GM18909 (cell line): ENCODE measurements around the gene POLE.
A peak's percentile ranks its signal among the peaks of the same experiment; 100 is the strongest.

Source experiments
- ATAC-seq: cut with Tn5 transposase; IDR thresholded peaks from one replicate; pipeline ENCODE4 v1.9.1; 2021; ENCODE audit warnings: mild to moderate bottlenecking; ENCODE audit not compliant: unreplicated experiment, poor library complexity

The POLE gene

GRCh38 chr12:132687211-132688164 lies at the start of gene POLE, which contains the start of gene PXMP2:
Gene POLE (minus strand): TSS chr12:132687342. CDS start chr12:132687315, 27 bp downstream.
Gene PXMP2 (plus strand): TSS chr12:132687587. CDS start chr12:132687671, 84 bp downstream.
- peak; percentile 89 for ATAC-seq

DNA sequence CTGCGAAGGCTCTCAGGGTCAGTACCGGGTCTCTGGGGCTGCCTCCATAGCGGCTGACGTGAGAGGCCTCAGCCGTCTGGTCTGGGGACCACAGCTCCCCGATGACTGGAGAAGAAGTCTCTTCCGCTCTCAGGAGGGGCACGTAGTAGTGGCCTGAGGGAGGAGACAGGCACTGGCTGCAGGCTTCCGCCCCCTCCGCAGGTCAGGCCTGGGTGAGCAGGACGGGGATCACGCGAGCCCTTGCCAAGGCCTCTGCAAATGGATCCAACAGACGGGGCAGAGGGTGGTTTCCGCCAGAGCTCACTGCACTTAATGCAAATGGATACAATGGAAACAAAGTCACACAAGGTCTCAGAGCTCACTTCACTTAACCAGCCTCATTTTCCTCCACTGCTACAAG lies 49.8 kb upstream of the POLE start:
- ATAC-seq = no peak

- ATAC-seq = no peak
These were observed 49.2 kb upstream of the POLE start for GRCh38 chr12:132736378-132736777.

GRCh38 chr12:132735496-132735895 lies 48.4 kb upstream of the POLE start:
- ATAC-seq = no peak

DNA sequence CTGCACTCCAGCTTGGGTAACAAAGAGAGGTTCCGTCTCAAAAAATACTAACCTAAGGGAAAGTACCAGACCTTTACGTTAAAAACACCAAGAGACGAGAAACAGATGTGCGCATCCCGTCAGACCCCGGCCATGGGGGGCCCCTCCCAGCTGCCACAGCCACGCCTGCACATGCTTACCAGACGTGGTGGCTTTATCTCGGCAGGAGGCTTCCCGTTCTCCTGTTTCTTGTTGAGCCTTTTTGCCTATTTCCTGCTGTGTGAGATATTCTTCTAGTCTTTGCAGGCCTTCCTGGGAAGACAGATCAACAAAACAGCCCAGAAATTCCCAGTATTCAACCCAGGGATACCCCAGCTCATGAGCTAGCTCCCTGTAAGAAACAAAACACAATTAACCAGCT lies 47.1 kb upstream of the POLE start:
- ATAC-seq = no peak

DNA sequence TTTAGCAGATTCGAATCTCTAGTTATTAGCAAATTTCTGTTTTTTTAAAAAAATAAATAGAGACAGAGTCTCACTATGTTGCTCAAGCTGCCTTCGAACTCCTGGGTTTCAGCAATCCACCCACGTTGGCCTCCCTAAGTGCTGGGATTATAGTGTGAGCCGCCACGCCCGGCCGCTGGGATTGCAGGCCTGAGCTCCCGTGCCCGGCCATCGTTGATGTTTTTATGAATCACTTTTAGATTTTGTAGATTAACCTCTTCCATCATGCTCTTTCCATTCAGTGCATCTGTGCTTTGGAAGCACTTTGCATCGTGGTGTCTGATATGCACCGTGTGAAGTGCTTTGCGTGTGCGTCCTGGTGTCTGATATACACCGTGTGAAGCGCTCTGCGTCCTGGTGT lies 44.4 kb upstream of the POLE start:
- ATAC-seq = no peak

- no peak for ATAC-seq
These were observed 43.2 kb upstream of the POLE start for GRCh38 chr12:132730353-132730752.

GRCh38 chr12:132729541-132730320 lies 42.6 kb upstream of the POLE start:
- ATAC-seq = no peak

DNA sequence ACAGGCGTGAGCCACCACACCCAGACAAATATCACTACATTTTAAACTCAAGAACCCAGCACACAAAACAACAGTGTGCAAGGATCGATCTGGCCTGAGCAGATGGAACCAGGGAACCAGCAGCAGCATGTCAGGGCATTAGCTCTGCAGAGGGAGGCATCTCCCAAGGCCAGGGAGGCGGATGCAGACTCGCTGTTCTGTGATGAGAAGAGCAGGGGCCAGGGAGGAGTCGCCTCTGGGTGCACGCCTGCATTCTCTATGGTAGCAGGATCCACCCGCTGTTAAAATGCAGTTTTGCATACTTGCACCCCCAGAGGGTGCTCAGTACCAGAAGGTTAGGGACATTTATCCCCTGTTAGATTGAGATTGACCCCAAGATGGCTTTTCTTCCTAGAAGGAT lies 41.4 kb upstream of the POLE start:
- ATAC-seq = no peak

DNA sequence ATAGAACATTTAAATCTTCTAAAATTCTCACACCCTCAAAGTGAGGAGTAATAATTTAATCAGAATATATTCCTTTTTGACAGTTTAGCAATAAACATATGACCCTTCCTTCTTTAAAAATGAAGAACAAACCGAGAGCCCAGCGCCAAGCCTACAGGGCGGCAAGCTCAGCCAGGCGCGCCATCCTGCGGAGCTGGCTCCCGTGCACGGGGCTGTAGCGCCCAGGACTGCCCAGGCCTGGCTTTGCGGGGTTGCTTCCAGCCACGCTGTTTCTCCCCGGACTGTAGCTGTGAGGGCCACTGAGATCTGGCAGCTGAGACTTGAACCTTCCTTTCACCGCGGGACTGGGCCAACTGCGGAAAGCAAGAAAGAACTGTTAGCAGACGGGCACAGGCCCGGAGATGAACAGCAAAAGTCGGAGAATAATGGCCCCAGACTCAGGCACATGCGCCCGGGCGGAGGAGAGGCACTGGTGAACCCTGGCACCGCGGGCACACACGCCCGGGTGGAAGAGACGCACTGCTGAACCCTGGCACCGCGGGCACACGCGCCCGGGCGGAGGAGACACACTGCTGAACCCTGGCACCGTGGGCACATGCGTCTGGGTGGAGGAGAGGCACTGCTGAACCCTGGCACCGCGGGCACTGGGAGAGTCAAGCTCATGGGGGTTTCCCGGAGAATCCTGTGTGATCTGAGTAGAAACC lies 40.1 kb upstream of the POLE start:
- ATAC-seq = no peak

GRCh38 chr12:132726386-132726785 lies 39.2 kb upstream of the POLE start:
- no peak for ATAC-seq

- ATAC-seq = no peak
These were observed 37.5 kb upstream of the POLE start for GRCh38 chr12:132724506-132725241.

DNA sequence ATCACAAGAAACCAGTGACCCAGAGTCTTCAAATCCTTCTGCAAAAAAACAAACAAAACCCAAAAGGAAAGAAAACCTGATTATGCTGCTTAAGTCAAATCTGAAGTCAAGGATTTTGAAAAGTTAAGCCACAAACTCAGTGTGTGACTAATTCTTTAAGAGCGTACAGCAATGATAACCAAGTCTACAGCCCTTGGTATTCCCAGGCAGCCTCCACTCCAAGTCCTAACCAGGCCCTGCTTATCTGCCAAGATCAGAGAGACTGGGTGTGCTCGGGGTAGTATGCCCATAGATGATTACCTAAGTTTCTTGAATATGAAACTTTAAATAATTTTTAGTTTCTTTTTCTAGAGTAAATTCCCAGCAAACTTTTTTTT lies 36.6 kb upstream of the POLE start:
- no peak for ATAC-seq

DNA sequence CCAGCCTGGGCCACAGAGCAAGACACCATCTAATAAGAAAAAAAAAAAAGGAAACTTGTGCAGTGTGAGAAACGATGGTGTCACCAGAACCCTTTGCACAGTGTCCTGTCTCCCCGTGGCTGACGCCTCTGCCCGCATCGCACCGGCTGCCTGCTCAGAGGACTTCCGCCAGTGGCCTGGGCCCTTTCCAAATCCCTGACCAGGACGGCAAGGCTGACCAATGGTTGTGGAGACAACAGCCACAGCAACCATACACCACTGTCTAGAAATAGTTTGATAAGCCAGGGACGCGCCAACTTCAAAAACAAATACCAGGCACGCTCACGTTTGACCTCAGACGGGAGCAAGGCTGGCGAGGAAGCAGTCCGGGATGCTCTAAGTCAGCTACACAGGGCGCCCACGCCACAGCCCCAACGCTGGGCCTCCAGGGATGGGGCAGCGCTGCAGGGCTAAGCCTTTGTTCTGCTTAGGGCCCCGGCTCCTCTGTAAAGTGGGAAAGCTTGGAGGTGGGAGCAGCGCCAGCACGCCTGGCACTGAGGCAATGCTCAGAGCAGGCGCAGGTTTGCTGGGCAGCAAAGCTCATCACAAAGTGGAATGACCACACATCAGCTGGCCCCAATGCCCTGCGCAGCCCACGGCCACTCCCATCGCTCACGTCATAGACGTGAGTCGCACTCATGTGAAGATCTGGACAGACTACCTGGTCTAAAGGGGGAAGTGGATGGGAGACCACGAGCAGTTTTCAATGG lies 36.0 kb upstream of the POLE start:
- no peak for ATAC-seq

DNA sequence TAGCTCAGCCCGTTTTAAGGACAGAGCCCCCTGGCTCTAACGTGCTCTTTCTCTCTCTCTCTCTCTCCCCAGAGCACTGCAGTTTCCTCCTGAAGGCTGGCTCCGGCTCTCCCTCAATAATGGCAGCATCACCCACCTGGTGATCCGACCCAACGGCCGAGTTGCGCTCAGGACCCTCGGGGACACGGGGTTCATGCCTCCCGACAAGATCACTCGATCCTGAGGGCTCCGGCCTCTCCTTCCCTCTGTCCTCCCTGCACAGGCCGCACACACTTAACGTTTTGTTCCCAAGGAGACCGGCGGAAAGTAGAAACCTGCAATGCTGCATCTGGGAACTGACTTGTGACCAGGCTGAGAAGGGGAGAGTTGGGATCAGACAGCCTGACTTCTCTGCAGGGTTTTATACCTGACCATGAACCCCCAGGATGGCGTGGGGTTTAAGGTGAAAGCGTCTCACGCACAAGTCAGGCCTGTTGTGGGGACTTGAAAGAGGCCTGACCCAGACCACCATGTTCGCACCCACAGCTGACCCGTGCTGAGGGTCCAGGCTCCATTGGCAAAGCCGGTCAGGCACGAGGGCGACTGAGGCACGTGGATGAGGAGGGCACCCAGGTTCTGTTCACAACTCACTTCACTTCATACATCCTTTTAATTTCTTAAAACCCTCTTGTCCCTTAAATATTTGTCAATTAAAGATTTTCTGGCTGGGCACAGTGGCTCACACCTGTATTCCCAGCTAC lies 33.6 kb upstream of the POLE start:
- no peak for ATAC-seq

DNA sequence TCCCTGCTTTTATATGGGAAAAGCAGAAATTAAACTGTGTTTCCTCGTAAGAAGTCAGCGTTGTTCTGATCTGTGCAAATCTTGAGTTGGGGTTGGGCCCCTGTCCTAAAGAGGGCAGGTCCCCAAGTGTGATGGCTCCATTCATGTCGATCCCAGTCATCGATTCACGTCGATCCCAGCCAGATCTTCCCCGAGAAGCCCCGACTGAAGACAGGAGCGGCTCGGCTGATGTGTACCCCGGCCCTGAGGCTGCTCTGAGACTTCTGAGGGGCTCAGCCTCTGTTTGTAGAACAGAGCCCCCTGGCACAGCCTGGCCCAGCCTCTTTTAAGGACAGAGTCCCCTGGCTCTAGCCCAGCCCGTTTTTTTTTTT lies 32.8 kb upstream of the POLE start:
- ATAC-seq = no peak

GRCh38 chr12:132719141-132719953 lies 32.2 kb upstream of the POLE start:
- no peak for ATAC-seq

GRCh38 chr12:132718644-132719043 lies 31.5 kb upstream of the POLE start:
- no peak for ATAC-seq
